LNCaP clone FGC (cell line): ENCODE measurements around the gene KCNK18.
"Not testable (repeated sequence)": the region's sequence is repeated elsewhere in the genome, so short reads cannot be mapped to it uniquely, and the experiment has no call there.

Experiments used
- DNase-seq: peaks from one replicate; pipeline ENCODE4 v3.0.0-alpha.2; 2011; ENCODE audit warnings: low read depth
- H3K4me3 ChIP-seq: 2 replicates; pipeline ENCODE4 v1.5.1; 2011; ENCODE audit warnings: mild to moderate bottlenecking, low read depth, low read length, control low read depth
- TF ChIP-seq, protein P1 (sequence below): IDR thresholded peaks from 2 replicates; pipeline ENCODE4 v1.5.1; 2012; ENCODE audit warnings: mild to moderate bottlenecking; ENCODE audit not compliant: control insufficient read depth, insufficient read depth; ENCODE audit errors: extremely low read depth

The KCNK18 gene

GRCh38 chr10:117174439-117175214 is 22.7 kb upstream of the KCNK18 start:
- peak; percentile 50 for DNase-seq
- TF ChIP-seq, protein P1, sequence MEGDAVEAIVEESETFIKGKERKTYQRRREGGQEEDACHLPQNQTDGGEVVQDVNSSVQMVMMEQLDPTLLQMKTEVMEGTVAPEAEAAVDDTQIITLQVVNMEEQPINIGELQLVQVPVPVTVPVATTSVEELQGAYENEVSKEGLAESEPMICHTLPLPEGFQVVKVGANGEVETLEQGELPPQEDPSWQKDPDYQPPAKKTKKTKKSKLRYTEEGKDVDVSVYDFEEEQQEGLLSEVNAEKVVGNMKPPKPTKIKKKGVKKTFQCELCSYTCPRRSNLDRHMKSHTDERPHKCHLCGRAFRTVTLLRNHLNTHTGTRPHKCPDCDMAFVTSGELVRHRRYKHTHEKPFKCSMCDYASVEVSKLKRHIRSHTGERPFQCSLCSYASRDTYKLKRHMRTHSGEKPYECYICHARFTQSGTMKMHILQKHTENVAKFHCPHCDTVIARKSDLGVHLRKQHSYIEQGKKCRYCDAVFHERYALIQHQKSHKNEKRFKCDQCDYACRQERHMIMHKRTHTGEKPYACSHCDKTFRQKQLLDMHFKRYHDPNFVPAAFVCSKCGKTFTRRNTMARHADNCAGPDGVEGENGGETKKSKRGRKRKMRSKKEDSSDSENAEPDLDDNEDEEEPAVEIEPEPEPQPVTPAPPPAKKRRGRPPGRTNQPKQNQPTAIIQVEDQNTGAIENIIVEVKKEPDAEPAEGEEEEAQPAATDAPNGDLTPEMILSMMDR, result peak; percentile 91
- peak overlapping the region; percentile 49 for H3K4me3 ChIP-seq

DNA sequence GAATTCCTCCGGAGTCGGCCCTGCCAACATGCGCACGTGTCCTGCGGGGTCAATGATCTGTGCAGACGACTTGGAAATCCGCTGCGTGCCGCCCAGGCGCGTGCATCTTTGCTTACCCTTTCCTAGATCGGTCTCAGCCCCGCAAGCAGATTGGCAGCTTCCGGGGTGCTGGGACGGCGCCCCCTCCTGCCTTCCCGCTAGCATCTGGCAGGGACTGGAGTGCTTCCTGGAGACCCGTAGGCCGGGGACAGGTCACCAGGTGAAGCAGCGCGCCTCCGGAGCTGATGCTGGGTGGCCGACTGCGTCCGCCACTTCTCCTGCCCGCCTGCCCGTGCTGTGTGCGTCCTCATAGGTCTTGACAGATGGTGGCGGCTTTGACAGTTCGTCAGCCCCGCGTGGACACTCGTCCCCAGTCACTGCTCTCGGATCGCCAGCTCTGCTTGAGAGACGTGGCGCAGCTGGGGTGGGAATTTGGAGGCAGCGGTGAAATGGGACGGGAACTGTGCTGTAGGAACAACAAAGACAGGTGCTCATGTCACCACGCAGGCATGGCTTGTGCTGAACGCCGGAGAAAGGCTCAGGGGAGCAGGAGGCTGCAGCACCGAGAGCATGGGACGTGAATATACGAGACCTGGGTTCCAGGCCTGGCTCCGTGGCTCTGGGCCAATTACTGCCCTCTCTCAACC is 21.9 kb upstream of the KCNK18 start:
- DNase-seq, result no peak
- H3K4me3 ChIP-seq, result peak overlapping the region; percentile 49
- TF ChIP-seq, protein P1, result no peak

GRCh38 chr10:117175901-117176534 is 21.3 kb upstream of the KCNK18 start:
- DNase-seq, result no peak
- TF ChIP-seq, protein P1, result peak; percentile 90
- peak overlapping the region; percentile 49 for H3K4me3 ChIP-seq

DNA sequence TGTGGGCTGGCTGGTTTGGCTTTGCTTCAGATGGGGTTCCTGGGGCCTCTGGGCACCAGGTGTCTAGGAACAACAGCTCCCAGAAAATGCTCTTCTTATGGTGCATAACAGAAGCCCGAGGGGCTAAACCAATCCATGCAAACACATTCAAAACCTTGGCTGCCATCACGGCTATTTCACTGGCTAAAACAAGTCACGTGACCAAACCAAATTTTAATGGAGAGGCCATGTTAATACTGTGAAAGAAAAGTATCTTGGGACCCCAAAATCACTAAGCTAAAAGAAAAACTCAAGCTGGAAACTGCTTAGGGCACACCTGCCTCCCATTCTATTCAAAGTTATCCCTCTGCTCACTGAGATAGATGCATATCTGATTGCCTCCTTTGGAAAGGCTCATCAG is 19.1 kb upstream of the KCNK18 start:
- no peak overlapping the region for H3K4me3 ChIP-seq
- TF ChIP-seq, protein P1, result no peak
- no peak for DNase-seq

GRCh38 chr10:117184296-117184695 is 13.0 kb upstream of the KCNK18 start:
- TF ChIP-seq, protein P1, result no peak
- DNase-seq, result no peak
- no peak overlapping the region for H3K4me3 ChIP-seq

DNA sequence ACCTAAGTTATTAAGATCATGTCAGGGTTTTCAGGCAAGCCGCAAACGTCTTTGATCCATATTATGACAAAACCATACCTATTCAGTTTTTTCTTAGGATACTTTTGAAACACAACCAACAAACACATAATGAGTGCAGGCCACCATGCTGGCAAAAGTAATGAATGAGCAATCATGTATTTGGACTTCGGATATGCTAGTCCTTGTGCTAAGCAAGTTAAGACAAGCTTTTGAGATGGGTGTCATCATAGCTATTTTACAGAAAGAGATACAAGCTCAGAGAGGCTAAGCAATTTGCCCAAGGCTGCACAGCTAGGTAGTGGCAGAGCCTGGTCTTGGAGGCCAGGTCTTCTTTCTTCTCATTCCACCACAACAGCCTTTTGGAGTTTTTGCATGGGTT is 12.5 kb upstream of the KCNK18 start:
- no peak overlapping the region for H3K4me3 ChIP-seq
- TF ChIP-seq, protein P1, result no peak
- no peak for DNase-seq

DNA sequence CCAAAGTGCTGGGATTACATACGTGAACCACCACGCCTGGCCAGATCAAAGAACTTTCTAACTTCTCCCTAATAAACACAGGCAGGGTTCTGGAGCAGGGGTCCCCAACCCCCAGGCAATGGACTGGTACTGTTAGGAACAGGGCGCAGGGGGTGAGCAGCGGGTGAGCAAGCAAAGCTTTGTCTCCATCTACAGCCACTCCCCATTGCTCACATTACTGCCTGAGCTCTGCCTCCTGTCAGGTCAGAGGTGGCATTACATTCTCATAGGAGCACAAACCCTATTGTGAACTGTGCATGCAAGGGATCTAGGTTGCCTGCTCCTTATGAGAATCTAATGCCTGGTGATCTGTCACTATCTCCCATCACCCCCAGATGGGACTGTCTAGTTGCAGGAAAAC is 11.5 kb upstream of the KCNK18 start:
- not testable (repeated sequence) for H3K4me3 ChIP-seq, DNase-seq
